Cortex of kidney (tissue), 1 donor: Measurements from ENCODE around the gene NCL.

Experiments
- DNase-seq: peaks from one replicate; lab custom pipeline; 2025; lab: John Stamatoyannopoulos, UW

The NCL gene

DNA sequence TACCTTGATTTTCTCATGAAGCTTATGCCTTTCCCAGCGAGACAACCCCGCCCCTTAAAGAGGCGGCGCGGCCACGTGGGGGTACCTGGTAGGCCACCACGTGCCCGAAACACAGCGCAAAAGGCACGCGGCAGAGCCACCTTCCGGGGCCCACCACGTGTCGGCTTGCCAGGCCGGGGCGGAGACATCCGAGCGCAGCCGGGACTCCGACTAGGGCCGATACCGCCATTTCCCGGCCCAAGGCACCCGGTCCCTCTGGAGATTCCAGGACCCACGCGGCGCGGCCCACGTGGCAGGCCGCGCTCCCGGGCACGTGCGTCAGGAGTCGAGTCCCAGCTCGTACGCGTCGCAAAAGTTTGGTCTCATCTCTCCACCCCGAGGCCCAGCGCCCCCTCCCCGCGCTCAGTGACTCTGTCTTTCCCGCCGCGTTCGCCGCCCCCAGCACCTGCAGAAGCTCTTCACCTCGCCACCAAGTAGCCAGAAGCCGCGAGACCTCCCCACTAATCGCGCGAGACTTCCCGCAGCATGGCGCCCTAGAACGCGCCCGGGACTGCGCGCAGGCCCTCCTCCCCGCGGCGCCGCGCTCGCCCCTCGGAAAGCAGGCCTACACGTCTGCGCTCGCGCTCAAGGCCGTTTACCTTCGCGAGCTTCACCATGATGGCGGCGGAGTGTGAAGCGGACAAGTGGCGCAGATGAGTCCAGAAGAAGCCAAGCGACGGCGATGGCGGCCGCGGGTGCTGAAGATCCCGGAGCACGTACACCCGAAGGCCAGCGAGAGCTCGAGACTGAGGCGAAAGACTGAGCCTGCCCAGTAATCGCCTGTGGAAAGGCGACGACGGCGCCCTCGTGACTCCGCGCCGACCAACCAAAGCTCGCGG, at the start of gene NCL:
Gene NCL, minus strand, starts transcription at position 787 of the 878 bp plus-strand sequence. Its CDS starts 131 bp downstream, at position 656.
- DNase-seq, result no peak

DNA sequence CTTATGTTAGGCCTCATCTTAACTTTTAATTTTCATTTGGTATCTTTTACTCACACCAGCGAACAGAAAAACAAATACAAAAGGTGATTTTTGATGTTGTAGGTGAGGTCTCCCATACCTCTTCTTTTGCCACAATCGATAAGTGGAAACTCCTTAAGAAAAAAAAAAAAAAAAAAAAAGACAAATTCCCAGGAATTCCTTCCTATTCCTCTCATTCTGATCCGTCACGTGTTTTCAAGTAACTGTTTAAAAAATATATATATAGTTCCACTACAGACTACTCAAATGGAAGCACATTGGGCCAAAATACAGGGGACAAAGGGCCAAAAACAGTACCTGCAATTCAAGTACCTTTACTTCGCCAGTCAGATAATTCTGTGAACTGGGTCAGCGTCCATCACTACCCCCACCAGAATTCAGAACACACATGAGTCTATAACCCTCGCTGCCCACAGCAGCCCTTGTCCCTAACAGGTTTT, 49.5 kb upstream of the NCL start:
- no peak for DNase-seq

GRCh38 chr2:231512222-231512621, 47.9 kb upstream of the NCL start:
- DNase-seq, result no peak

DNA sequence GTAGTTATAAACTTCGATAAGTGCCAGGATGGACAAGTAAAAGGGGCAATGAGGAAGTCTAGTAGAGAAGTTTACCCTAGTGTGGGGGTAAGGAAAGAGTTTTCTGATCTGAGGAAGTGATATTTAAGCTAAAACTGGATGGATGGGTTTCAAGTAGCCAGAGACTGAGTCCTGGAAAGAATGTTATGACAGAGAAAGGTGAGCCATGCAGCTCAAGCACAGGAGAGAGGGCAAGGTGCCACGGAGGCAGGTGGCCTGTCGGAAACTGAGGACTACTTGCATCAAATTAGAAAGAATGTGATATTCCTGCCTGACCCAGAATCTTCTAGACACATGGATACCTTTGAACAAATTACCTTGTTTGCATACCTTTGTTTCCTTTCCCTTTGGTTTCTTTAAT, 39.5 kb upstream of the NCL start:
- no peak for DNase-seq

GRCh38 chr2:231502596-231502995, 38.3 kb upstream of the NCL start:
- DNase-seq, result no peak

DNA sequence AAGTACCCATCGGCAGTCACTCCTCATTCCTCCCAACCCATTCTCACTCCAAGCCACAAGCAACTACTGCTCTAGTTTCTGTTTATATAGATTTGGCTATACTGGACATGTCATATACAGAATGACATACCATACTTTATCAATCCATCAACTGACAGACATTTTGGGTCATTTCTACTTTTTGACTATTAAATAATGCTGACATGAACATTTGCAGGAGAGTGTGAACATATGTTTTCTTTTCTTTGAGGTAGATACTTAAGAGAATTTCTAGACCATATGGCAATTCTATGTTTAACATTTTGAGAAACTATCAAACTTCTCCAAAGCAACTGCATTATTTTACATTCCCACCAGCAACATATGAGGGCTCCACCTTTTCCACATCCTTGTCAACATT, 33.4 kb upstream of the NCL start:
- no peak for DNase-seq

DNA sequence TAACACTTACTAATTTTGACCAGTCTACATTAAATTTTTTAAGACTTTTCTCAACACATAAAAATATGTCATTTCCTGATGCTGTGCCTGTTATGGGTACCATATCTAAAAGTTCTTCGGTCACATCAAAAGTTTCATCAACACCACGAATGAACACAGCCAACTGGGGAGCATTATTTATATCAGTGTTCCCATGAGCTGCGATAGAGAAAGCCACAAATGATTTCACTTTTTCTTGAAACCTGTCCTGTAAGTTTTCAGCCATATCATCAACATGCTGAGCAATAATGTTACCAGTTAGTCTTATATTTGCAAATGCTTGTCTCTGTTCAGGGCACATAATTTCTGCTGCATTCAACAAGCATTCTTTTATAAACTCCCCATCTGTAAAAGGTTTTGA, 30.4 kb upstream of the NCL start:
- DNase-seq, result no peak

- DNase-seq, result no peak
These were observed 26.5 kb upstream of the NCL start for GRCh38 chr2:231490801-231491200.

GRCh38 chr2:231489990-231490389, 25.7 kb upstream of the NCL start:
- DNase-seq, result no peak

- no peak for DNase-seq
These were observed 24.0 kb upstream of the NCL start for GRCh38 chr2:231488331-231488730.

GRCh38 chr2:231486851-231487596, 22.7 kb upstream of the NCL start:
- no peak for DNase-seq

GRCh38 chr2:231483398-231484329, 19.4 kb upstream of the NCL start:
- DNase-seq, result no peak

- no peak for DNase-seq
These were observed 18.6 kb upstream of the NCL start for GRCh38 chr2:231482806-231483391.

DNA sequence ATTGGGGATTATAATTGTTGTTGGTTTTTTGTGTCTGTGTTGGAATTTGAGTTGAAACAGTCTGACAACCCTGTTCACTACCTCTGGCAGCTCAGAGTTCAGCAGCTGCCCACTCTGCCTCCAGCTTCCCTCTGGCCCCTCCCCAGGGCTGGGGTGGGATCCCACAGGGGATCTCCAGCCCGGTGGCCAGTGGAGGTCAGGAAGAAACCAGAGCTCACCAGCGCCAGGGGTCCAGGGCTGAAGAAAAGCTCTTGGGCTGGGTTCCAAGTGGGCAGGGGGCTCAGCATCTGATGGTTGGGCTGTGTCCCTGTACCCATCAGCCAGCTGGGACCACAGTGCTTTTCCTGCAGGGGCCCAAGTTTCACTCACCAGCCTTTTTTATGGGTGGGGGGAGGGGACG, 16.5 kb upstream of the NCL start:
- DNase-seq, result no peak

- no peak for DNase-seq
These were observed 15.2 kb upstream of the NCL start for GRCh38 chr2:231479455-231479854.

GRCh38 chr2:231476920-231477319, 12.6 kb upstream of the NCL start:
- DNase-seq, result no peak

DNA sequence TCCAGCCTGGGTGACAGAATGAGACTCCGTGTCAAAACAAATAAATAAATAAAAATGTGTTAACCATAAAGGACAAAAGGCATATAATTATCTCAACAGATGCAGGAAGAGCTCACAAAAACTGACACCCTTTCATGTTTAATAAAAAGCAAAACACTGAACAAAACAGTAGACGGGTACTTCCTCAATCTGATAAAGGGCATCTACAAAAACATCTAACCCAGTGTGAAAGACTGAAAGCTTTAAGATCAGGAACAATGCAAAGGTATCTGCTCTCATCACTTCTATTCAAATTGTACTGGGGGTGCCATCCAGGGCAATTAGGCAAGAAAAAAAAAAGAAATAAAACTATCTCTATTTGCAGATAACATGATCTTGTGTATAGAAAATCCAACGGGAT, 11.7 kb upstream of the NCL start:
- no peak for DNase-seq

DNA sequence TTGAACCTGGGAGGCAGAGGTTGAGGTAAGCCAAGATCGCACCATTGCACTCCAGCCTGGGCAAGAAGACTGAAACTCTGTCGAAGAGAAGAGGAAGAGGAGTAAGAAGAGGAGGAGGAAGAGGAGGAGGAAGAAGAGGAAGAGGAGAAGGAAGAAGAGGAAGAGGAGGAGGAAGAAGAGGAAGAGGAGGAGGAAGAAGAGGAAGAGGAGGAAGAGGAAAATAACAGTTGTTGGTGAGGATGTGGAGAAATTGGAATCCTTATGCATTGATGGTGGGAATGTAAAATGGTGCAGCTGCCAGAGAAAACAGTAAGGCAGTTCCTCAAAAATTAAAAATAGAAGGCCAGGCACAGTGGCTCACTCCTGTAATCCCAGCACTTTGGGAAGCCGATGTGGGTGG, 8.5 kb upstream of the NCL start:
- DNase-seq, result no peak

GRCh38 chr2:231470246-231470900, 6.1 kb upstream of the NCL start:
- DNase-seq, result no peak

DNA sequence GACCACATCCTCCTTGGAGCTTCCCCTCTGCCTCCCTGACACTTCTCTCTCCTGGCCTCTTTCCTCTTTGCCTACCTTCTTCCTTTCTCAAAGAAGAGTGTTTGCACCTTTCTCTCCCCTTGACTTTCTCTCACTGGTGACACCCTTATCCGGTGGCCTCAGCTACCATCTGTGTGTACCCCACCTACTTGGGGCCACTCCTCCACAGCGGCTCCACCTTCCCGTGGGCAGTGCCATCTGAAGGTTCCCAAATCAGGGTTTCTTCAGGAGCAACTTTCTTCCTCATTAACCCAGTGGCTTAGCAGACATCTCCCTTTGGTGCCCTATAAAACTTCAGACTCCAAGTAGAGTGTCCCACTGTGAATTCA, 5.3 kb upstream of the NCL start:
- DNase-seq, result no peak
